ENCODE data around the gene TTLL12.

Gene TTLL12

GRCh38 chr22:43166132-43166930, 20.6 kb downstream of the TTLL12 start:
- H3K4me2 ChIP-seq (ENCODE audit: low read length) = no peak overlapping the region
- TF ChIP-seq, protein P1, sequence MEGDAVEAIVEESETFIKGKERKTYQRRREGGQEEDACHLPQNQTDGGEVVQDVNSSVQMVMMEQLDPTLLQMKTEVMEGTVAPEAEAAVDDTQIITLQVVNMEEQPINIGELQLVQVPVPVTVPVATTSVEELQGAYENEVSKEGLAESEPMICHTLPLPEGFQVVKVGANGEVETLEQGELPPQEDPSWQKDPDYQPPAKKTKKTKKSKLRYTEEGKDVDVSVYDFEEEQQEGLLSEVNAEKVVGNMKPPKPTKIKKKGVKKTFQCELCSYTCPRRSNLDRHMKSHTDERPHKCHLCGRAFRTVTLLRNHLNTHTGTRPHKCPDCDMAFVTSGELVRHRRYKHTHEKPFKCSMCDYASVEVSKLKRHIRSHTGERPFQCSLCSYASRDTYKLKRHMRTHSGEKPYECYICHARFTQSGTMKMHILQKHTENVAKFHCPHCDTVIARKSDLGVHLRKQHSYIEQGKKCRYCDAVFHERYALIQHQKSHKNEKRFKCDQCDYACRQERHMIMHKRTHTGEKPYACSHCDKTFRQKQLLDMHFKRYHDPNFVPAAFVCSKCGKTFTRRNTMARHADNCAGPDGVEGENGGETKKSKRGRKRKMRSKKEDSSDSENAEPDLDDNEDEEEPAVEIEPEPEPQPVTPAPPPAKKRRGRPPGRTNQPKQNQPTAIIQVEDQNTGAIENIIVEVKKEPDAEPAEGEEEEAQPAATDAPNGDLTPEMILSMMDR (IDR thresholded peaks at IDR 0.05; ENCODE audit: low read depth, low read length) = no peak
- TF ChIP-seq EZH2phosphoT487 (IDR thresholded peaks at IDR 0.05; ENCODE audit: low read depth) = no peak
- no peak overlapping the region for H2AFZ ChIP-seq (ENCODE audit: low read depth, low read length)
- H3K4me3 ChIP-seq (ENCODE audit: low read length) = no peak overlapping the region
- H3K27me3 ChIP-seq (ENCODE audit: low read depth, low read length) = no peaks in the 10 kb centered on the region
- H3K4me1 ChIP-seq (ENCODE audit: low read length) = no peaks in the 10 kb centered on the region
- no peaks in the 10 kb centered on the region for H4K20me1 ChIP-seq (ENCODE audit: insufficient read depth, low read length)
- no peak overlapping the region for H3K27ac ChIP-seq (ENCODE audit: low read length)
- no peaks in the 10 kb centered on the region for H3K79me2 ChIP-seq (ENCODE audit: low read length)
- peaks cover 18% of the 10 kb centered on the region for H3K36me3 ChIP-seq (replicated peaks; ENCODE audit: low read depth, low read length)
- no peak overlapping the region for H3K9ac ChIP-seq (ENCODE audit: low read length)
- H3K9me3 ChIP-seq (ENCODE audit: insufficient read depth, low read length) = no peaks in the 10 kb centered on the region

GRCh38 chr22:43164636-43165035, 22.3 kb downstream of the TTLL12 start:
- Histone ChIP-seq H3K4me3 (ENCODE audit: low read length) (no peak overlapping the region), H3K4me2 (ENCODE audit: low read length) (no peak overlapping the region), H3K9ac (ENCODE audit: low read length) (no peak overlapping the region), H2AFZ (ENCODE audit: low read depth, low read length) (no peak overlapping the region), H4K20me1 (ENCODE audit: insufficient read depth, low read length) (no peaks in the 10 kb centered on the region), H3K36me3 (replicated peaks; ENCODE audit: low read depth, low read length) (peaks cover 8% of the 10 kb centered on the region), H3K27me3 (ENCODE audit: low read depth, low read length) (no peaks in the 10 kb centered on the region), H3K9me3 (ENCODE audit: insufficient read depth, low read length) (no peaks in the 10 kb centered on the region), H3K27ac (ENCODE audit: low read length) (no peak overlapping the region), H3K4me1 (ENCODE audit: low read length) (no peaks in the 10 kb centered on the region), H3K79me2 (ENCODE audit: low read length) (no peaks in the 10 kb centered on the region)
- no peak for TF ChIP-seq EZH2phosphoT487 (IDR thresholded peaks at IDR 0.05; ENCODE audit: low read depth)
- TF ChIP-seq, protein P1 (IDR thresholded peaks at IDR 0.05; ENCODE audit: low read depth, low read length) = no peak

DNA sequence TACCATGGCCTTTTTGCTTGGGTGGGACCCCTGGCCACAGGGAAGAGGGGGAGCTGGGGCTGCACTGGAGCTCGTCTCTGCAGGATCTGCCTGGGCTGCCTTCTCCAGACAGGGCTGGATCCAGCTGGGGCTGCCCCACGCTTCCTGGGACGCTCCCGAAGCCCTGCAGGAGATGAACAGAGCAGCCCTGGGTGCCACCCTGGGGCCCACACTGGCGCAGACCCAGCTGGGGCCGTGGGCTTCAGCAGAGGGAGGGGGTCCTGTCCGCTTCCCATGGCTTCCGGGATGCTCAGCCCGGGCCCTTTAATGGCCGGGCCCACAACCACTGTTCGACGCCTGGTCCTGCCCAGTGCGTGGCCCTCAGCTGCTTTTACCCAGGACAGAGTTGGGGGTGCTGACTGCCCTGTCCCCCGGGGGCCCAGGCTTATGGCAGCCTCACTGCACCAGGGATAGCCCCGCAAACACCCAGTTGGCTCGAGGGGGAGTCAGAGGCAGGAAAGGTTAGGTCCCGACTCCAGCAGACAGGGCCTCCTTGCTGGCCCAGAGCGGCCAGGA, 23.6 kb downstream of the TTLL12 start:
- no peak overlapping the region for H3K4me3 ChIP-seq (ENCODE audit: low read length)
- no peaks in the 10 kb centered on the region for H3K27me3 ChIP-seq (ENCODE audit: low read depth, low read length)
- H3K4me1 ChIP-seq (ENCODE audit: low read length) = no peaks in the 10 kb centered on the region
- H3K9me3 ChIP-seq (ENCODE audit: insufficient read depth, low read length) = no peaks in the 10 kb centered on the region
- no peak overlapping the region for H2AFZ ChIP-seq (ENCODE audit: low read depth, low read length)
- no peaks in the 10 kb centered on the region for H4K20me1 ChIP-seq (ENCODE audit: insufficient read depth, low read length)
- no peaks in the 10 kb centered on the region for H3K36me3 ChIP-seq (replicated peaks; ENCODE audit: low read depth, low read length)
- no peak overlapping the region for H3K27ac ChIP-seq (ENCODE audit: low read length)
- no peak overlapping the region for H3K4me2 ChIP-seq (ENCODE audit: low read length)
- no peaks in the 10 kb centered on the region for H3K79me2 ChIP-seq (ENCODE audit: low read length)
- TF ChIP-seq EZH2phosphoT487 (IDR thresholded peaks at IDR 0.05; ENCODE audit: low read depth) = no peak
- TF ChIP-seq, protein P1 (IDR thresholded peaks at IDR 0.05; ENCODE audit: low read depth, low read length) = no peak
- H3K9ac ChIP-seq (ENCODE audit: low read length) = no peak overlapping the region

DNA sequence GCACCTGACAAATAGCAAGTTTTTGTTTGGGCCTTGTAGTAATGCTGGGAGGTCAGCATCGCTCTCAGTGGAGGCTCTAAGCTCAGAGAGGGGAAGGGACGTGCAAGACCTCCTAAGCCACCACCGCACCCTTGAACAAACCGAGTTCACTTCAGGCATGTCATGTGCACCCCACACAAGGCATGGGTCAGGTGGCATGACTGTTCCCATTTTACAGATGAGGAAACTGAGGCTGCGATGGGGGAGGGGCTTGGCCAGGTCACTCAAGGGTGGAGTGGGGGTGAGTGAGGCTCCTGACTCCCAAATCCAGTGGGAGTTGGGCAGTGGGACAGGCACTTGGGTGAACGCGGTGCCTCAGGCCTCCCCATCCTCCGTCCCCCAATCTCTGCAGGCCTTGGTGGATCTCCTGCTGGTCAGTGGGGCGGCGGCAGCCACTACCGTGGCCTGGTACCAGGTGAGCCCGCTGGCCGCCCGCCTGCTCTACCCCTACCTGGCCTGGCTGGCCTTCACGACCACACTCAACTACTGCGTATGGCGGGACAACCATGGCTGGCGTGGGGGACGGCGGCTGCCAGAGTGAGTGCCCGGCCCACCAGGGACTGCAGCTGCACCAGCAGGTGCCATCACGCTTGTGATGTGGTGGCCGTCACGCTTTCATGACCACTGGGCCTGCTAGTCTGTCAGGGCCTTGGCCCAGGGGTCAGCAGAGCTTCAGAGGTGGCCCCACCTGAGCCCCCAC, 24.4 kb downstream of the TTLL12 start:
- Histone ChIP-seq H3K9ac (ENCODE audit: low read length) (no peak overlapping the region), H3K79me2 (ENCODE audit: low read length) (no peaks in the 10 kb centered on the region), H3K27me3 (ENCODE audit: low read depth, low read length) (no peaks in the 10 kb centered on the region), H3K36me3 (replicated peaks; ENCODE audit: low read depth, low read length) (no peaks in the 10 kb centered on the region), H3K4me2 (ENCODE audit: low read length) (no peak overlapping the region), H4K20me1 (ENCODE audit: insufficient read depth, low read length) (no peaks in the 10 kb centered on the region), H3K27ac (ENCODE audit: low read length) (no peak overlapping the region), H2AFZ (ENCODE audit: low read depth, low read length) (no peak overlapping the region), H3K9me3 (ENCODE audit: insufficient read depth, low read length) (no peaks in the 10 kb centered on the region), H3K4me3 (ENCODE audit: low read length) (no peak overlapping the region), H3K4me1 (ENCODE audit: low read length) (no peaks in the 10 kb centered on the region)
- no peak for TF ChIP-seq EZH2phosphoT487 (IDR thresholded peaks at IDR 0.05; ENCODE audit: low read depth)
- TF ChIP-seq, protein P1 (IDR thresholded peaks at IDR 0.05; ENCODE audit: low read depth, low read length) = no peak
